DND-41 (cell line): ENCODE data around the gene CNTN6.

Source experiments
- ATAC-seq: fragments of 200-7000 bp; cut with Tn5 transposase; 3 replicates; pipeline ENCODE4 v1.9.1; 2021; ENCODE audit warnings: low read depth; ENCODE audit not compliant: insufficient read depth
- DNase-seq: peaks from one replicate; pipeline ENCODE4 v3.0.0-alpha.2; 2020
- H2AFZ ChIP-seq: 2 replicates; pipeline ENCODE4 v1.6.0; 2012; ENCODE audit warnings: low read depth, low read length
- H3K27ac ChIP-seq: 2 replicates; pipeline ENCODE4 v1.5.1; 2012; ENCODE audit warnings: low read length, inconsistent platforms
- H3K27me3 ChIP-seq: fragments of 200-600 bp; sonication (generic); 2 replicates; pipeline ENCODE4 v1.6.0; 2012; ENCODE audit warnings: low read length, mild to moderate bottlenecking, inconsistent platforms; ENCODE audit not compliant: insufficient read depth, poor library complexity
- H3K36me3 ChIP-seq: 2 replicates; pipeline ENCODE4 v1.5.1; 2012; ENCODE audit warnings: low read length, inconsistent platforms; ENCODE audit not compliant: insufficient read depth
- H3K4me1 ChIP-seq: 2 replicates; pipeline ENCODE4 v1.5.1; 2012; ENCODE audit warnings: mild to moderate bottlenecking, low read length; ENCODE audit not compliant: insufficient read depth
- H3K4me2 ChIP-seq: 2 replicates; pipeline ENCODE4 v1.6.0; 2012; ENCODE audit warnings: mild to moderate bottlenecking, moderate library complexity, low read length, inconsistent platforms; ENCODE audit not compliant: insufficient read depth
- H3K4me3 ChIP-seq, 2 experiments: fragments of 200-600 bp in 1 of 2; shearing (Covaris generic) in 1 of 2; 2 replicates each; pipeline ENCODE4 v1.5.1; 2012 to 2016; ENCODE audit warnings: inconsistent platforms in 2 of 2, low read length in 2 of 2, mild to moderate bottlenecking in 2 of 2, low read depth in 1 of 2, moderate library complexity in 1 of 2
- H3K79me2 ChIP-seq: 2 replicates; pipeline ENCODE4 v1.6.0; 2012; ENCODE audit warnings: low read length, inconsistent platforms; ENCODE audit not compliant: insufficient read depth
- H3K9ac ChIP-seq: 2 replicates; pipeline ENCODE4 v1.6.0; 2012; ENCODE audit warnings: low read depth, mild to moderate bottlenecking, inconsistent platforms, low read length, moderate library complexity
- H3K9me3 ChIP-seq: 2 replicates; pipeline ENCODE4 v1.5.1; 2012; ENCODE audit warnings: low read length, moderate library complexity, mild to moderate bottlenecking, inconsistent platforms; ENCODE audit not compliant: insufficient read depth, severe bottlenecking
- H4K20me1 ChIP-seq: 2 replicates; pipeline ENCODE4 v1.6.0; 2012; ENCODE audit warnings: low read length; ENCODE audit not compliant: insufficient read depth
- EZH2 ChIP-seq: IDR thresholded peaks from 3 replicates; pipeline ENCODE4 v1.6.1; 2012; ENCODE audit warnings: borderline replicate concordance, low read depth, mild to moderate bottlenecking, moderate library complexity, low read length, inconsistent platforms; ENCODE audit not compliant: severe bottlenecking
- TF ChIP-seq, protein P1 (sequence below): IDR thresholded peaks from 2 replicates; pipeline ENCODE4 v1.5.1; 2012; ENCODE audit warnings: borderline replicate concordance, low read length, moderate library complexity, mild to moderate bottlenecking; ENCODE audit not compliant: poor library complexity, severe bottlenecking; ENCODE audit errors: extremely low read depth

Gene CNTN6

GRCh38 chr3:1394188-1394587 lies 301.4 kb downstream of the CNTN6 start:
- no peaks in the 10 kb centered on the region for H3K9me3 ChIP-seq
- H4K20me1 ChIP-seq = no peaks in the 10 kb centered on the region
- H2AFZ ChIP-seq = no peak overlapping the region
- H3K4me3 ChIP-seq = no peak overlapping the region
- H3K79me2 ChIP-seq = no peaks in the 10 kb centered on the region
- no peak for ATAC-seq
- H3K4me2 ChIP-seq = no peak overlapping the region
- H3K4me1 ChIP-seq = no peaks in the 10 kb centered on the region
- H3K36me3 ChIP-seq = no peaks in the 10 kb centered on the region
- H3K27ac ChIP-seq = no peak overlapping the region
- no peak for TF ChIP-seq EZH2
- TF ChIP-seq, protein P1, sequence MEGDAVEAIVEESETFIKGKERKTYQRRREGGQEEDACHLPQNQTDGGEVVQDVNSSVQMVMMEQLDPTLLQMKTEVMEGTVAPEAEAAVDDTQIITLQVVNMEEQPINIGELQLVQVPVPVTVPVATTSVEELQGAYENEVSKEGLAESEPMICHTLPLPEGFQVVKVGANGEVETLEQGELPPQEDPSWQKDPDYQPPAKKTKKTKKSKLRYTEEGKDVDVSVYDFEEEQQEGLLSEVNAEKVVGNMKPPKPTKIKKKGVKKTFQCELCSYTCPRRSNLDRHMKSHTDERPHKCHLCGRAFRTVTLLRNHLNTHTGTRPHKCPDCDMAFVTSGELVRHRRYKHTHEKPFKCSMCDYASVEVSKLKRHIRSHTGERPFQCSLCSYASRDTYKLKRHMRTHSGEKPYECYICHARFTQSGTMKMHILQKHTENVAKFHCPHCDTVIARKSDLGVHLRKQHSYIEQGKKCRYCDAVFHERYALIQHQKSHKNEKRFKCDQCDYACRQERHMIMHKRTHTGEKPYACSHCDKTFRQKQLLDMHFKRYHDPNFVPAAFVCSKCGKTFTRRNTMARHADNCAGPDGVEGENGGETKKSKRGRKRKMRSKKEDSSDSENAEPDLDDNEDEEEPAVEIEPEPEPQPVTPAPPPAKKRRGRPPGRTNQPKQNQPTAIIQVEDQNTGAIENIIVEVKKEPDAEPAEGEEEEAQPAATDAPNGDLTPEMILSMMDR = no peak
- H3K27me3 ChIP-seq = no peaks in the 10 kb centered on the region
- no peak overlapping the region for H3K9ac ChIP-seq
- no peak for DNase-seq

DNA sequence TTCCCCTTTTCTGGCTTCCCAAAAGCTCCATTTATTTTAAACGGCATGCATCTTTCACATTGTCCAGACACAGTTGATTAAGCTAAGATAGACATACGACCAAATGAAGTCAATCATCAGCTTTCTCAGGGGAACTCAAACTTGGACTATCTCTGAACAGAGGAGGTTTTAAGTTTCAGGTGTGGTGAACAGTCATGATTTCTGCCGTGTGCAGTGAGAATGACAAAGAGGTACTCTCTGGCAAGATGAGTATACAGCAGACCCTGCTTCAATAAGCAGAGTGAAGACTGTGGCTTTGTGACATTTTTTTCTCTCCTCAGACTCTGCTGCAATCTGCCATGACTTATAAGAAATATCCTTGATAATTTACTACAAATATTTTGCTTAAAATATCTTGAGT lies 307.7 kb downstream of the CNTN6 start:
- Histone ChIP-seq H3K9ac (no peak overlapping the region), H3K4me2 (no peak overlapping the region), H4K20me1 (no peaks in the 10 kb centered on the region), H3K4me1 (no peaks in the 10 kb centered on the region), H3K27ac (no peak overlapping the region), H3K36me3 (no peaks in the 10 kb centered on the region), H3K79me2 (no peaks in the 10 kb centered on the region), H3K9me3 (peaks cover 2% of the 10 kb centered on the region), H2AFZ (no peak overlapping the region), H3K4me3 (no peak overlapping the region), H3K27me3 (no peaks in the 10 kb centered on the region)
- TF ChIP-seq EZH2 = no peak
- TF ChIP-seq, protein P1 = no peak
- no peak for ATAC-seq
- DNase-seq = no peak

DNA sequence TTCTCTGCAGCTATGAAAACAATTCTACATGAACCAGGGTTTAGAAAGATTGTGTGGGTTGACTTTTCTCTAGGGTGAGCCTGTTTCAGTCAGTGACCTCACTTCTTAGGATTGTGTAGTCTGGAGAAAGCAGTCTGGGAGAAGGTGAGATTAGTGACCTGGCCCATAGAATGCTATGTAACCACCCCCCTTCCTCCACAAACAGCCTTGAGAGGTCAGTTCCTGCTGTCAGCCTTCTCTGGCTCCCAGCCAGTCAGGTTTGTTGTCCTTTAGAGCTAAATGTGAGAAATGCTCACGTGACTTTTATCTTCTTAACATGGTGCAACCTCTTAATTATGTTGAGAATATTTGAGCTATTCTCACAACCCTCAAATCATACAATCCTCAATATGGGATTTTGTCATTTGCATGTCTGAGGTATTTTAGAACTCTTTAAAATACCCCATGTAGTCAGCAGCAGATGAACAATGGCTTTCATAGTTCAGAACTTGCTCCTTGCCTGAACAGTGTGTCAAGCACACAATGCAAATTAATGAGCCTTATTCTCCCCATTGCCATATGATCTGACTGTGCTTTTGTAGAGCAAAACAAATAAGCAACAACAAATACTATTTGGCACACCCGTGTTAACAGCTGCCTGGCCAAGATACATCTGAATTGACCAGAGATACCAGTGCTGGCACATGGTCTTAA lies 311.6 kb downstream of the CNTN6 start:
- H3K4me2 ChIP-seq = no peak overlapping the region
- no peaks in the 10 kb centered on the region for H3K36me3 ChIP-seq
- H3K4me3 ChIP-seq = no peak overlapping the region
- ATAC-seq (no peak), DNase-seq (no peak)
- H4K20me1 ChIP-seq = no peaks in the 10 kb centered on the region
- no peak overlapping the region for H3K9ac ChIP-seq
- H2AFZ ChIP-seq = no peak overlapping the region
- H3K27ac ChIP-seq = no peak overlapping the region
- TF ChIP-seq EZH2 = no peak
- TF ChIP-seq, protein P1 = no peak
- peaks cover 2% of the 10 kb centered on the region for H3K9me3 ChIP-seq
- H3K79me2 ChIP-seq = no peaks in the 10 kb centered on the region
- no peaks in the 10 kb centered on the region for H3K4me1 ChIP-seq
- no peaks in the 10 kb centered on the region for H3K27me3 ChIP-seq
